ENCODE results near the gene HTR6. TPM values are rescaled to one million over a fixed set of nuclear protein-coding genes. Genes with fewer than 3 reads are reported as not detected.

Gene HTR6
- total RNA-seq, 1 experiment from 2014 or later = 0.57 TPM

GRCh38 chr1:19619697-19620384, 44.8 kb upstream of the HTR6 start:
- H3K9ac ChIP-seq (ENCODE audit: low read length) = no peak overlapping the region
- ChIA-PET POLR2A (no interaction called here), RAD21 (ENCODE audit: low non-redundant PET in 1 of 2, low total read pairs in 2 of 2, uncharacterized antibody in 2 of 2, unreplicated experiment in 2 of 2) (no interaction called here), CTCF (no interaction called here)
- no peaks in the 10 kb centered on the region for H3K9me2 ChIP-seq (ENCODE audit: insufficient read depth)
- intact Hi-C loops (cut with micrococcal nuclease) = no loop called here
- ATAC-seq (no peak), DNase-seq (ENCODE audit: low read depth, low spot score) (no peak)
- 0 out of 4 replicates have a peak, but pooled peaks cover 0 to under 1% of the 10 kb centered on the region in 2 experiments for H3K36me3 ChIP-seq (ENCODE audit: control insufficient read depth in 1 of 2, insufficient read depth in 2 of 2, low read length in 2 of 2)
- peaks cover 56% of the 10 kb centered on the region for H3K79me2 ChIP-seq (ENCODE audit: insufficient read depth, low read length)
- H3K9me3 ChIP-seq (ENCODE audit: control insufficient read depth in 1 of 2, insufficient read depth in 1 of 2, low read depth in 1 of 2, low read length in 2 of 2) = no peaks in the 10 kb centered on the region
- TF ChIP-seq SIN3A (IDR thresholded peaks at IDR 0.05; ENCODE audit: low read depth) (no peak), REST (IDR thresholded peaks at IDR 0.05; ENCODE audit: low read depth) (no peak), MAX (IDR thresholded peaks at IDR 0.05) (no peak), CEBPB (IDR thresholded peaks at IDR 0.05; ENCODE audit: low read depth) (no peak), POLR2A (IDR thresholded peaks at IDR 0.05; ENCODE audit: borderline replicate concordance, extremely low read depth, insufficient read depth, insufficient read length) (no peak), ZFX (IDR thresholded peaks at IDR 0.05) (no peak), SRF (IDR thresholded peaks at IDR 0.05; ENCODE audit: low read depth) (no peak), FOSL1 (IDR thresholded peaks at IDR 0.05; ENCODE audit: low read depth) (no peak), ELF1 (IDR thresholded peaks at IDR 0.05; ENCODE audit: borderline replicate concordance, low read depth) (no peak), ZBTB33 (IDR thresholded peaks at IDR 0.05; ENCODE audit: extremely low read depth, insufficient replicate concordance, low read length) (no peak)
- no peak overlapping the region for H2AFZ ChIP-seq (ENCODE audit: low read depth, low read length, poor library complexity, severe bottlenecking)
- H3K27ac ChIP-seq (ENCODE audit: low read depth, low read length) = no peak overlapping the region
- BruUV-seq (replicated peaks) = no TSS peak
- no peaks in the 10 kb centered on the region for H3K4me1 ChIP-seq (ENCODE audit: control insufficient read depth in 1 of 2, insufficient read depth in 2 of 2, low read length in 2 of 2)
- H3K4me3 ChIP-seq (replicated peaks in 1 of 2; ENCODE audit: low read depth in 1 of 2, low read length in 2 of 2) = no peak overlapping the region
- peaks cover 15% of the 10 kb centered on the region; the same call in 1 of the 2 replicates for H4K20me1 ChIP-seq (ENCODE audit: insufficient read depth)
- H3K27me3 ChIP-seq (ENCODE audit: insufficient read depth, low read length) = no peaks in the 10 kb centered on the region
- no peak overlapping the region for H3K4me2 ChIP-seq (ENCODE audit: low read length)
